K562 (cell line): ENCODE results near the gene CKMT1A.
"Not testable (repeated sequence)": the region's sequence is repeated elsewhere in the genome, so short reads cannot be mapped to it uniquely, and the experiment has no call there.

Experiments used
- ESRRA ChIP-seq: fragments of 450-650 bp; IDR thresholded peaks from 2 replicates; pipeline ENCODE4 v1.6.1; 2014; ENCODE audit warnings: low read depth, mild to moderate bottlenecking, moderate library complexity, borderline replicate concordance
- HOMEZ ChIP-seq: fragments of 250-450 bp; sonication (Bioruptor Pico); IDR thresholded peaks from 2 replicates; pipeline ENCODE4 v1.4.0; 2020; ENCODE audit warnings: mild to moderate bottlenecking, moderate library complexity
- JUN ChIP-seq, 2 experiments: sonication (generic) in 1 of 2; formaldehyde crosslinking in 1 of 2; IDR thresholded peaks; 2 replicates each; pipeline versions ENCODE4 v1.6.1 to v1.8.0; 2012 to 2022; ENCODE audit warnings: borderline replicate concordance in 2 of 2, mild to moderate bottlenecking in 2 of 2, improper control_type of control experiment in 1 of 2, low read depth in 1 of 2, low read length in 1 of 2, missing genetic modification reagents in 1 of 2
- JUNB ChIP-seq: fragments of 450-650 bp; formaldehyde crosslinking; conservative IDR thresholded peaks from 2 replicates; pipeline ENCODE4 v1.4.0; 2020; ENCODE audit warnings: mild to moderate bottlenecking
- KDM5B ChIP-seq: fragments of 200-600 bp; sonication (generic); IDR thresholded peaks from 2 replicates; pipeline ENCODE4 v1.6.1; 2012; ENCODE audit warnings: low read depth, mild to moderate bottlenecking, moderate library complexity, low read length, control low read depth, inconsistent platforms; ENCODE audit not compliant: insufficient replicate concordance
- SP1 ChIP-seq: sonication (generic); formaldehyde crosslinking; IDR thresholded peaks from 2 replicates; pipeline ENCODE4 v1.8.1; 2022; ENCODE audit warnings: mild to moderate bottlenecking, missing genetic modification reagents
- STAT6 ChIP-seq: sonication (generic); formaldehyde crosslinking; IDR thresholded peaks from 2 replicates; pipeline ENCODE4 v1.8.1; 2023; ENCODE audit warnings: mild to moderate bottlenecking, missing genetic modification reagents
- TBL1XR1 ChIP-seq, 2 experiments: IDR thresholded peaks; 2 replicates each; pipeline ENCODE4 v1.6.1; 2012; ENCODE audit warnings: improper control_type of control experiment in 2 of 2, low read length in 2 of 2, mild to moderate bottlenecking in 1 of 2
- TEAD4 ChIP-seq, 2 experiments: sonication (generic) in 1 of 2; formaldehyde crosslinking in 1 of 2; IDR thresholded peaks; 2 replicates each; pipeline versions ENCODE4 v1.6.1 to v1.8.0; 2012 to 2022; ENCODE audit warnings: borderline replicate concordance in 1 of 2, inconsistent platforms in 1 of 2, low read length in 1 of 2, mild to moderate bottlenecking in 1 of 2, missing genetic modification reagents in 1 of 2
- ZBTB49 ChIP-seq: sonication (generic); formaldehyde crosslinking; IDR thresholded peaks from 2 replicates; pipeline ENCODE4 v1.8.0; 2022; ENCODE audit warnings: missing genetic modification reagents, mild to moderate bottlenecking, borderline replicate concordance
- ZNF316 ChIP-seq: fragments of 450-650 bp; IDR thresholded peaks from 2 replicates; pipeline ENCODE4 v1.6.1; 2016
- ZSCAN29 ChIP-seq: fragments of 450-650 bp; IDR thresholded peaks from 2 replicates; pipeline ENCODE4 v1.6.1; 2017
- TF ChIP-seq, protein P1 (sequence below), 3 experiments: IDR thresholded peaks in 2 of 3; conservative IDR thresholded peaks in 1 of 3; 2 replicates each; pipeline ENCODE4 v1.5.1; 2011 to 2012; ENCODE audit warnings: low read length in 3 of 3, mild to moderate bottlenecking in 3 of 3, control low read depth in 2 of 3, improper control_type of control experiment in 1 of 3, inconsistent platforms in 1 of 3, low read depth in 1 of 3, mixed read lengths in 1 of 3, moderate library complexity in 1 of 3; ENCODE audit not compliant: insufficient read depth in 2 of 3

GRCh38 chr15:43689604-43690301, 3.9 kb upstream of the CKMT1A start:
- not testable (repeated sequence) for TF ChIP-seq ESRRA; STAT6 (CRISPR knock-in tag); JUN (IDR thresholded peaks at IDR 0.05; ENCODE audit: borderline replicate concordance, low read depth, low read length); JUN (CRISPR knock-in tag; IDR thresholded peaks at IDR 0.05; ENCODE audit: borderline replicate concordance); JUNB (CRISPR knock-in tag); KDM5B; ZBTB49 (CRISPR knock-in tag); TEAD4 (IDR thresholded peaks at IDR 0.05; ENCODE audit: low read length); TEAD4 (CRISPR knock-in tag; IDR thresholded peaks at IDR 0.05; ENCODE audit: borderline replicate concordance); TBL1XR1 (IDR thresholded peaks at IDR 0.05; ENCODE audit: low read length in 2 of 2); SP1 (CRISPR knock-in tag); ZNF316; ZSCAN29; HOMEZ (CRISPR knock-in tag)
- TF ChIP-seq, protein P1, sequence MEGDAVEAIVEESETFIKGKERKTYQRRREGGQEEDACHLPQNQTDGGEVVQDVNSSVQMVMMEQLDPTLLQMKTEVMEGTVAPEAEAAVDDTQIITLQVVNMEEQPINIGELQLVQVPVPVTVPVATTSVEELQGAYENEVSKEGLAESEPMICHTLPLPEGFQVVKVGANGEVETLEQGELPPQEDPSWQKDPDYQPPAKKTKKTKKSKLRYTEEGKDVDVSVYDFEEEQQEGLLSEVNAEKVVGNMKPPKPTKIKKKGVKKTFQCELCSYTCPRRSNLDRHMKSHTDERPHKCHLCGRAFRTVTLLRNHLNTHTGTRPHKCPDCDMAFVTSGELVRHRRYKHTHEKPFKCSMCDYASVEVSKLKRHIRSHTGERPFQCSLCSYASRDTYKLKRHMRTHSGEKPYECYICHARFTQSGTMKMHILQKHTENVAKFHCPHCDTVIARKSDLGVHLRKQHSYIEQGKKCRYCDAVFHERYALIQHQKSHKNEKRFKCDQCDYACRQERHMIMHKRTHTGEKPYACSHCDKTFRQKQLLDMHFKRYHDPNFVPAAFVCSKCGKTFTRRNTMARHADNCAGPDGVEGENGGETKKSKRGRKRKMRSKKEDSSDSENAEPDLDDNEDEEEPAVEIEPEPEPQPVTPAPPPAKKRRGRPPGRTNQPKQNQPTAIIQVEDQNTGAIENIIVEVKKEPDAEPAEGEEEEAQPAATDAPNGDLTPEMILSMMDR (IDR thresholded peaks at IDR 0.05 in 2 of 3, conservative IDR thresholded peaks at IDR 0.05 in 1 of 3; ENCODE audit: insufficient read depth in 2 of 3, low read depth in 1 of 3, low read length in 3 of 3): not testable (repeated sequence)
